Liver (tissue), 9 donors: ENCODE measurements around the gene SUPT20H. TPM values are rescaled to one million over a fixed set of nuclear protein-coding genes. Genes with fewer than 3 reads are reported as not detected.

ENCODE experiments used
- DNase-seq: peaks from one replicate; pipeline ENCODE4 v3.0.0-alpha.2; 2017; ENCODE audit warnings: low spot score
- H3K27ac ChIP-seq, 2 donors: one replicate each; pipeline ENCODE4 v1.7.0; 2013; ENCODE audit warnings: inconsistent platforms in 2 of 2, low read length in 2 of 2, control low read depth in 1 of 2, low read depth in 1 of 2, mild to moderate bottlenecking in 1 of 2
- H3K27me3 ChIP-seq, 4 donors: one replicate each; pipeline versions ENCODE4 v1.6.1 to v1.7.0; 2013; ENCODE audit warnings: low read length in 3 of 4, inconsistent platforms in 1 of 4, mild to moderate bottlenecking in 1 of 4, moderate library complexity in 1 of 4; ENCODE audit not compliant: control insufficient read depth in 4 of 4, insufficient read depth in 4 of 4
- H3K36me3 ChIP-seq, 4 donors: one replicate each; pipeline versions ENCODE4 v1.6.1 to v1.7.0; 2013; ENCODE audit warnings: low read length in 3 of 4, mild to moderate bottlenecking in 3 of 4, low read depth in 1 of 4, moderate library complexity in 1 of 4; ENCODE audit not compliant: control insufficient read depth in 4 of 4, insufficient read depth in 3 of 4
- H3K4me1 ChIP-seq, 4 donors: one replicate each; pipeline versions ENCODE4 v1.6.1 to v1.7.0; 2013; ENCODE audit warnings: low read length in 3 of 4, mild to moderate bottlenecking in 3 of 4, moderate library complexity in 1 of 4; ENCODE audit not compliant: control insufficient read depth in 4 of 4, insufficient read depth in 4 of 4
- H3K4me3 ChIP-seq, 3 donors: one replicate each; pipeline versions ENCODE4 v1.6.1 to v1.7.0; 2013; ENCODE audit warnings: low read length in 3 of 3, control low read depth in 1 of 3, low read depth in 1 of 3, mild to moderate bottlenecking in 1 of 3
- H3K9ac ChIP-seq, 2 donors: one replicate each; pipeline ENCODE4 v1.7.0; 2013; ENCODE audit warnings: low read length in 2 of 2, mild to moderate bottlenecking in 2 of 2, moderate library complexity in 2 of 2, control low read depth in 1 of 2, low read depth in 1 of 2
- H3K9me3 ChIP-seq, 4 donors: one replicate each; pipeline versions ENCODE4 v1.6.1 to v1.7.0; 2013; ENCODE audit warnings: low read length in 3 of 4; ENCODE audit not compliant: control insufficient read depth in 4 of 4
- ATF3 ChIP-seq: IDR thresholded peaks from 2 replicates; pipeline ENCODE4 v1.6.1; 2016; ENCODE audit warnings: antibody characterized with exemption
- CTCF ChIP-seq: fragments of 150-350 bp; IDR thresholded peaks from 2 replicates; pipeline ENCODE4 v1.5.1; 2017; ENCODE audit warnings: improper control_type of control experiment, low read depth, low read length; ENCODE audit not compliant: missing input control
- EGR1 ChIP-seq, 2 donors: IDR thresholded peaks; 2 replicates each; pipeline ENCODE4 v1.6.1; 2016 to 2018; ENCODE audit warnings: antibody characterized with exemption in 2 of 2, low read depth in 2 of 2
- FOXA1 ChIP-seq: IDR thresholded peaks from 2 replicates; pipeline ENCODE4 v1.6.1; 2016; ENCODE audit warnings: antibody characterized with exemption
- GABPA ChIP-seq, 2 donors: IDR thresholded peaks in 1 of 2; conservative IDR thresholded peaks in 1 of 2; 2 replicates each; pipeline ENCODE4 v1.6.1; 2016; ENCODE audit warnings: antibody characterized with exemption in 2 of 2, mild to moderate bottlenecking in 1 of 2, moderate library complexity in 1 of 2
- HNF4A ChIP-seq, 2 donors: conservative IDR thresholded peaks; 2 replicates each; pipeline ENCODE4 v1.6.1; 2016; ENCODE audit warnings: antibody characterized with exemption in 2 of 2, mild to moderate bottlenecking in 2 of 2
- HNF4G ChIP-seq: IDR thresholded peaks from 2 replicates; pipeline ENCODE4 v1.6.1; 2016; ENCODE audit warnings: antibody characterized with exemption
- JUND ChIP-seq, 2 donors: IDR thresholded peaks; 2 replicates each; pipeline ENCODE4 v1.6.1; 2016; ENCODE audit warnings: antibody characterized with exemption in 2 of 2
- MAX ChIP-seq: IDR thresholded peaks from 2 replicates; pipeline ENCODE4 v1.6.1; 2016; ENCODE audit warnings: antibody characterized with exemption
- NR2F2 ChIP-seq: IDR thresholded peaks from 2 replicates; pipeline ENCODE4 v1.6.1; 2016; ENCODE audit warnings: antibody characterized with exemption
- RAD21 ChIP-seq, 2 donors: IDR thresholded peaks; 2 replicates each; pipeline ENCODE4 v1.6.1; 2016; ENCODE audit warnings: antibody characterized with exemption in 2 of 2, mild to moderate bottlenecking in 2 of 2
- REST ChIP-seq: IDR thresholded peaks from 2 replicates; pipeline ENCODE4 v1.6.1; 2016; ENCODE audit warnings: antibody characterized with exemption, mild to moderate bottlenecking
- RXRA ChIP-seq, 2 donors: IDR thresholded peaks; 2 replicates each; pipeline ENCODE4 v1.6.1; 2017 to 2018; ENCODE audit warnings: antibody characterized with exemption in 2 of 2, mild to moderate bottlenecking in 1 of 2
- SP1 ChIP-seq: IDR thresholded peaks from 2 replicates; pipeline ENCODE4 v1.6.1; 2018; ENCODE audit warnings: antibody characterized with exemption, mild to moderate bottlenecking
- TAF1 ChIP-seq: conservative IDR thresholded peaks from 2 replicates; pipeline ENCODE4 v1.6.1; 2016; ENCODE audit warnings: antibody characterized with exemption, mild to moderate bottlenecking
- YY1 ChIP-seq: IDR thresholded peaks from 2 replicates; pipeline ENCODE4 v1.6.1; 2016; ENCODE audit warnings: antibody characterized with exemption, mild to moderate bottlenecking
- ZBTB33 ChIP-seq: IDR thresholded peaks from 2 replicates; pipeline ENCODE4 v1.6.1; 2016; ENCODE audit warnings: antibody characterized with exemption
- WGBS: extraction: QIAGEN DNeasy Blood & Tissue Kit; methylation state at CpG from one replicate; pipeline ENCODE4 v1.1.7; 2013; 5-methylcytosine and 5-hydroxymethylcytosine counted together
- polyA plus RNA-seq, 2 donors: library from polyadenylated mRNA; stranded (reverse) in 1 of 2; unstranded in 1 of 2; fragments of 200-250 nt in 1 of 2; fragments of >200 nt in 1 of 2; fragmentation: Nextera tagmentation in 1 of 2; extraction: Ambion mirVana in 1 of 2; gene quantifications; one replicate each; pipeline versions ENCODE4 v1.2.1 to v1.2.3, GENCODE V29; 2013 to 2015
- total RNA-seq, 2 donors: library from RNA; depleted of rRNA; stranded (reverse); fragments of >200 nt; gene quantifications; one replicate each; pipeline ENCODE4 v1.2.3, GENCODE V29; 2014
- donor health status: healthy.
- donor health status: healthy.
- donor health status: healthy.
- donor health status: healthy.
- donor health status: healthy.

Gene SUPT20H
- total and polyA plus RNA-seq, 4 donors, result 6.5 to 23.1 (median 17.1) TPM

GRCh38 chr13:37091835-37092234 is 32.3 kb upstream of the SUPT20H start:
- Histone ChIP-seq H3K27ac (no peak overlapping the region), H3K9ac (no peak overlapping the region), H3K4me1 (no peaks in the 10 kb centered on the region), H3K9me3 (no peaks in the 10 kb centered on the region), H3K36me3 (no peaks in the 10 kb centered on the region), H3K27me3 (peaks cover 0 to 3% (median 0%) of the 10 kb centered on the region in 4 donors), H3K4me3 (no peak overlapping the region)
- TF ChIP-seq REST (no peak), JUND (IDR thresholded peaks at IDR 0.05) (no peak), TAF1 (no peak), HNF4A (conservative IDR thresholded peaks at IDR 0.05) (no peak), RXRA (IDR thresholded peaks at IDR 0.05) (no peak), EGR1 (IDR thresholded peaks at IDR 0.05; ENCODE audit: low read depth in 2 of 2) (no peak), HNF4G (no peak), GABPA (IDR thresholded peaks at IDR 0.05 in 1 of 2, conservative IDR thresholded peaks at IDR 0.05 in 1 of 2) (no peak), NR2F2 (no peak), FOXA1 (no peak)
- DNase-seq, result no peak
- 69% methylated on average over 1 of the region's 1 CpG for WGBS

GRCh38 chr13:37090912-37091311 is 31.4 kb upstream of the SUPT20H start:
- no peak for TF ChIP-seq TAF1
- TF ChIP-seq CTCF, result no peak
- no peak for TF ChIP-seq JUND (IDR thresholded peaks at IDR 0.05)
- no peak for TF ChIP-seq RAD21 (IDR thresholded peaks at IDR 0.05)
- no peak for TF ChIP-seq MAX
- no peak for TF ChIP-seq SP1
- DNase-seq, result no peak
- Histone ChIP-seq H3K9ac (no peak overlapping the region), H3K36me3 (no peaks in the 10 kb centered on the region), H3K27me3 (peaks cover 0 to 3% (median 0%) of the 10 kb centered on the region in 4 donors), H3K4me3 (no peak overlapping the region), H3K9me3 (no peaks in the 10 kb centered on the region), H3K27ac (no peak overlapping the region), H3K4me1 (no peaks in the 10 kb centered on the region)
- 74% methylated on average over 2 of the region's 2 CpGs for WGBS

- H3K36me3 ChIP-seq, result no peaks in the 10 kb centered on the region
- no peak overlapping the region for H3K4me3 ChIP-seq
- no peak overlapping the region for H3K27ac ChIP-seq
- 81% methylated on average over 3 of the region's 3 CpGs for WGBS
- peaks cover 0 to 3% (median 0%) of the 10 kb centered on the region in 4 donors for H3K27me3 ChIP-seq
- no peaks in the 10 kb centered on the region for H3K9me3 ChIP-seq
- no peak overlapping the region for H3K9ac ChIP-seq
- no peak for DNase-seq
- no peaks in the 10 kb centered on the region for H3K4me1 ChIP-seq
- TF ChIP-seq ATF3 (no peak), RXRA (IDR thresholded peaks at IDR 0.05) (no peak), TAF1 (no peak), REST (no peak), JUND (IDR thresholded peaks at IDR 0.05) (no peak), EGR1 (IDR thresholded peaks at IDR 0.05; ENCODE audit: low read depth in 2 of 2) (no peak), SP1 (no peak), HNF4A (conservative IDR thresholded peaks at IDR 0.05) (no peak), HNF4G (no peak), YY1 (no peak), RAD21 (IDR thresholded peaks at IDR 0.05) (no peak), FOXA1 (no peak), ZBTB33 (no peak)
Measured at GRCh38 chr13:37089495-37089894, 30.0 kb upstream of the SUPT20H start.
